Mammary epithelial cell (primary cell): ENCODE data around the gene MEGF6.

ENCODE experiments used
- EZH2 ChIP-seq: IDR thresholded peaks from 2 replicates; pipeline ENCODE4 v1.6.1; 2012; ENCODE audit warnings: low read length, inconsistent platforms, borderline replicate concordance
- TF ChIP-seq, protein P1 (sequence below), 2 donors: IDR thresholded peaks in 1 of 2; conservative IDR thresholded peaks in 1 of 2; 2 replicates each; pipeline ENCODE4 v1.5.1; 2011 to 2012; ENCODE audit warnings: inconsistent platforms in 2 of 2, low read length in 2 of 2, mild to moderate bottlenecking in 2 of 2, control low read depth in 1 of 2, low read depth in 1 of 2; ENCODE audit not compliant: insufficient read depth in 1 of 2; ENCODE audit errors: extremely low read depth in 1 of 2

DNA sequence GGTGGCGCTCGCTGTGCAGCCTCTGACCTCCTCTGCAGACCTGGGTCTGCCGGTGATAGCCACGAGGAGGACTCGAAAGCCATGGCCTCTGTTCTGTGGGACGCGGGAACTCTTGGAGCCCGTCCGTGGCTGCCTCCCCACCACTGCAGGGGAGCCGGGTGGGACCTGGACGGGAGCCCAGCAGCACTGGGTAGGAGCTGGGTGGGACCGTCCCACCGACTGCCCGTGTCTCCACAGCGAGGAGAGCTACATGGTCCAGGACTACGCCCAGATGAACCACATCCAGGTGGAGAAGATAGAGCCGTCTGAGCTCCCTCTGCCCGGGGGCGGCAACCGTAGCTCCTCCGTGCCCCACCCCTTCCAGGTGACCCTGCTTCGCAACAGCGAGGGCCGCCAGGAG is 133.1 kb downstream of the MEGF6 start:
- TF ChIP-seq, protein P1, sequence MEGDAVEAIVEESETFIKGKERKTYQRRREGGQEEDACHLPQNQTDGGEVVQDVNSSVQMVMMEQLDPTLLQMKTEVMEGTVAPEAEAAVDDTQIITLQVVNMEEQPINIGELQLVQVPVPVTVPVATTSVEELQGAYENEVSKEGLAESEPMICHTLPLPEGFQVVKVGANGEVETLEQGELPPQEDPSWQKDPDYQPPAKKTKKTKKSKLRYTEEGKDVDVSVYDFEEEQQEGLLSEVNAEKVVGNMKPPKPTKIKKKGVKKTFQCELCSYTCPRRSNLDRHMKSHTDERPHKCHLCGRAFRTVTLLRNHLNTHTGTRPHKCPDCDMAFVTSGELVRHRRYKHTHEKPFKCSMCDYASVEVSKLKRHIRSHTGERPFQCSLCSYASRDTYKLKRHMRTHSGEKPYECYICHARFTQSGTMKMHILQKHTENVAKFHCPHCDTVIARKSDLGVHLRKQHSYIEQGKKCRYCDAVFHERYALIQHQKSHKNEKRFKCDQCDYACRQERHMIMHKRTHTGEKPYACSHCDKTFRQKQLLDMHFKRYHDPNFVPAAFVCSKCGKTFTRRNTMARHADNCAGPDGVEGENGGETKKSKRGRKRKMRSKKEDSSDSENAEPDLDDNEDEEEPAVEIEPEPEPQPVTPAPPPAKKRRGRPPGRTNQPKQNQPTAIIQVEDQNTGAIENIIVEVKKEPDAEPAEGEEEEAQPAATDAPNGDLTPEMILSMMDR (conservative IDR thresholded peaks at IDR 0.05 in 1 of 2, IDR thresholded peaks at IDR 0.05 in 1 of 2; ENCODE audit: extremely low read depth in 1 of 2, insufficient read depth in 1 of 2, low read depth in 1 of 2, low read length in 2 of 2) = no peak
- TF ChIP-seq EZH2 = no peak
